HG02840 (cell line): ENCODE results near the gene METTL27.
"Not testable (repeated sequence)": the region's sequence is repeated elsewhere in the genome, so short reads cannot be mapped to it uniquely, and the experiment has no call there.

Experiments
- ATAC-seq: cut with Tn5 transposase; IDR thresholded peaks from one replicate; pipeline ENCODE4 v1.9.1; 2021; ENCODE audit warnings: mild to moderate bottlenecking, moderate library complexity, moderate number of reproducible peaks; ENCODE audit not compliant: unreplicated experiment, low FRiP score

Gene METTL27

DNA sequence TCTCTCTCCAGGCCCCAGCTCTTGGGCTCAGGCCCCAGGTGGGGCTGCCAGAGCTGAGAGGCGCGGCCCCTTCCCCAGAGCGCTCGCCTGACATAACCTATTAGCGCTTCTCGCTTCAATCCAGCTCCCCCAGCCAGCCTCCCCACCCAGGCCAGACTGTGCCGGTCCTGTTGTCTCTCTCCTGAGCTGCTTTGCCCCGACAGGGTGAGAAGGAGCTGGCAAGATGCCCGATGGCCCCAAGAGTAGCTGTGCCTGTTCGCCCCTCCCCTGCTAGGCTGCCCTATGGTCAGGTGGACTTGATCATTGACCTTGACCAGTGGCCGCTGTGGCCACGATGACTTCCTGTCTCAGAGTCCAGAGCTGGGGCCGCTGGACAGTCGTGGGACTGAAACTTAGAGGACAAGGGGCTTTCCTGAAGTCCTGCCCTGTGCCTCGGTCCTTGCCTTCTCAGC lies 27.8 kb upstream of the METTL27 start:
- ATAC-seq: no peak

DNA sequence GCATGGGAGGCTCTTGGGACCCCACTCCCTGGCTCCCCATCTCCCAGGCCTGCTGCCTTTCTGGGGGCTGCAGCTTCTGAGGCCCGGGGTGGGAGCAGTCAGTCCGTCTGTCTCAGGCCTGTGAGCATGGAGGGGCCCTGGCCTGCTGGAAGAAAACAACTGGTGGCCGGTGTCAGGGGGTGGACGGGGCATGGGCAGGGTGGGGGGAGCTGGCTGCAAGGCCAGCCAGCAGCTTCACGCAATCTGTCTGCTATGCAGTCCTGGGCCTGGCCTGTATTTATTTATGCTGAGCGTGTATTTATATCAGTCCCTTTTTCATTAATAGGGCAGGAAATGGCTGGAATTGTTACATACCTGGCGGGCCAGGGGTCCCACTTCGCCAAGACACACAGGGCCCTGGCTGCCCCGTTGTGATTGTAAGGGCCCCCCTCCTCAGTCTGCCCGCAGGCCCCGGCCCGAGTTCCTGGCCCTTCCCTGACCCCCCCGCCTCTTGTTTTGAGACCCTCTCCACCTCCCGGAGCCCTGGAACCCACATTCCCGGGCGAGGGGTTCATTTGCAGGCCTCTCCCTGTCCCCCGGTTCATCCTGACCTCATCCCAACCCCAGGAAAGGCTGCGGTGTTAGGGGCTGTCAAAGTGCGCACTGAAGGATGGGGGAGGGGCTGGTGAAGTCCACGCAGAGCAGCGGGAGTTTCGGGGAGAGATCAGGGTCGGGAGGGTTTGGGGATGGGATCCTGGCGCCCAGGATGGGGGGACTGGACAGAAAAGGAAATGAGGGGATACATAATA lies 26.9 kb upstream of the METTL27 start:
- ATAC-seq: no peak

DNA sequence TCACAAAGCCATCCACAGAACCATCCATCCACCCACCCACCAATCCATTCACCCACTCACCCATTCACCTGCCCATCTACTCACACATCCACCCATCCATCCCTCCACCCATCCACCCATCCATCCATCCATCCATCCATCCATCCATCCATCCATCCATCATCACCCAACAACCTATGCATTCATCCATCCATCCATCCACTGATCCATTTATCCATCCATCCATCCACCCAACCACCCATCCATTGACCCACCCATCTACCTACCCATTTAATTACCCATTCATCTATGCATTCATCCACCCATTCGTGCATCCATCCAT lies 24.1 kb upstream of the METTL27 start:
- no peak for ATAC-seq

DNA sequence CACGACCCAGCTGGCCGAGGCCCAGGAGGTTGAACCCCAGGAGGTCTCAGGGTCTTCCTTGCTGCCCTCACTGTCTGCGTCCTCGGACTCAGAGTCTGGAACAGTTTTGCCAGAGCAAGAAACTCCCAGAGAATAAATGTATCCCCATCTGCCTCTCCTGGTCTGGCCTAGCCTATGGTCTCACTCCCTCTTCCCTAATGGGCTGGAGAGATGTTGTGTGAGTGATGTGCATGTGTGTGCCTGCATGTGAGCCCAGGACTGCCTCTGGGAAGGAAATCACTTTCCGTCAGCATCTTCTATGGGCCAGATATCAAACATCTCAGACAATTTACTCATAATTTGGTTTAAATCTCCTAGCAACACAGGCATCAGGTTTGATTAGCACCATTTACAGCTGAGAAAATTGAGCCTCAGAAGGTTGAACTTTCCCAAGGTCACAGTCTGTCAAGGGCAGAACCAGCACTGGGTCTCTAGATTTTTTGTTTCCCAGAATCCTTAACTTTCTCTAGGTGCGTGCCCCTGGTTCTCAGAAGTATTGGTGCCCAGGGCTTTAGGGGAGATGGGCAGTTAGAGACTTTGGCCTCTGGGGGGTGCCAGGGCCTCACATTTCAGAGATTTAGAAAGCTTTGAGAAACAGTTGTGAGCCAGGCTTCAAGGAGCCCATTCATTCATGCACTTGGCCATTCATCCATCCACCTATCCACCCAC lies 23.6 kb upstream of the METTL27 start:
- ATAC-seq: no peak

DNA sequence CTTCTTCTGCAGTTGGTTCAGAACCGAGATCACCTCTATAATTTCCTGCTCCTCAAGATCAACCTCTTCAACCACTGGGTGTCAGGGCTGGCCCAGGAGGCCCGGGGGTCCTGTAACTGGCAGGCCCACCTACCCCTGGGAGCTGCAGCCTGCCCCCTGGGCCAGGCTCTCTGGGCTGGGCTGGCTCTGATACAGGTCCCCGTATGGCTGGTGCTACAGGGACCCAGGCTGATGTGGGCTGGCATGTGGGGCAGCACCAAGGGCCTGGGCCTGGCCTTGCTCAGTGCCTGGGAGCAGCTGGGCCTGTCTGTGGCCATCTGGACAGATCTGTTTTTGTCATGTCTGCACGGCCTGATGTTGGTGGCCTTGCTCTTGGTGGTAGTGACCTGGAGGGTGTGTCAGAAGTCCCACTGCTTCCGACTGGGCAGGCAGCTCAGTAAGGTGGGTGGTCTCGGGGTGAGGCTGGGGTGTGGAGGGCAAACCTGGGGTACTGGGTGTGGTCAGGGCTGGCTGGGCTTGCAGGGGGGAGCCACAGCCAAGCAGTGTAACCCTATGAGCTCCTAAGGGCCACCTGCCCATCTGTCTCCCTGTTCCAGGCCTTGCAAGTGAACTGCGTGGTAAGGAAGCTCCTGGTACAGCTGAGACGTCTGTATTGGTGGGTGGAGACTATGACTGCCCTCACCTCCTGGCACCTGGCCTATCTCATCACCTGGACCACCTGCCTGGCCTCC lies 22.8 kb upstream of the METTL27 start:
- ATAC-seq: no peak

DNA sequence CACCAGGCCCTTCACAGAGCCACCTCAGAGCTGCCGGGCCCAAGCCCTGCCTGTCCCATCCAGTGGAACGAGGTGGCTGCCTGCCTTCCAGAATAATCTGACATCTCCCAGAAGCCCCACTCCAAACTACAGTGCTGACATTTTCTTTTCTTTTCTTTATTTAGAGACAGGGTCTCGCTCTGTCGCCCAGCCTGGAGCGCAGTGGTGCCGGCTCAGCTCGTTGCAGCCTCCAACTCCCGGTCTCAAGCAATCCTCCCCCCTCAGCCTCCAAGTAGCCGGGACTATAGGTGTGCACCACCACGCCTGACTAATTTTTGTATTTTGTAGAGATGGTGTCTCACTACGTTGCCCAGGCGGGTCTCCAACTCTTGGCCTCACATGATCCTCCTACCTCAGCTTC lies 19.0 kb upstream of the METTL27 start:
- no peak for ATAC-seq

DNA sequence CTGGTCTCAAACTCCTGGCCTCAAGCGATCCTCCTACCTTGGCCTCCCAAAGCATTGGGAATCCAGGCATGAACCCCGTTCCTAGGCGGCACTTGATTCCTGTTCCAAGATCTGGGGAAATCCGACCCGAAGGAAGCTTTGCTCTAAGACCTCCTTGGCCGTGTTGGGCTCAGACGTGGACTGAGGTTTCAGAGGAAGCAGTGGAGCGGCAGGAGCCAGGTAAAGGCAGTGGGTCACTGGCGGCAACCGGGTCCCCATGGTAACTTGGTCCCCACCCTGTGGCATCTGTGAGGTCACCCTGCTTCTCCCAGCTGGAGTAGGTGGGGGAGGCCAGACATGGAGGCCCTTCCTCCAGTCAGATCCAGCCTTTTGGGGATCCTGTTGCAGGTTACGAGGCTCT lies 18.5 kb upstream of the METTL27 start, which contains the start of gene TMEM270:
TMEM270 (plus strand) TSS at position 301 of the 400 bp plus-strand sequence; CDS start at position 337, 36 bp downstream.
- no peak for ATAC-seq

DNA sequence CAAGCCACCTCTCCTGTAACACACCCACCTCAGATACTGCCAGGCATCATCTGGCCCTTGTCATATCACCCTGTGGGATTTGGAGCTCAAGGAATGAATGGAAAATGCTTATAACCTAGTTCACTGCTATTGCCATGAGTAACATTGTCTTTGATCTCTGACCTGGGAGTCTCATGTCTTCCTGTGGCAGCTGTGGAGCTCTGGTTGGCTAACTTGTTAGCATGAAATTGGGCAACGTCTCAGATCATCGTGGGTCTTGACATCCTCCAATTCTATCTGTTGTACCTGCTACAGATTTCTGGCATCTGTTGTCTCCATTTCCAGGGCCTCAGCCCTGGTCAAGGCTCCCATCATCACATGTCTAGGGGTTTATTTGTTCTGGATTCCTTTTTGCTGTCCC lies 16.5 kb upstream of the METTL27 start:
- ATAC-seq: no peak

DNA sequence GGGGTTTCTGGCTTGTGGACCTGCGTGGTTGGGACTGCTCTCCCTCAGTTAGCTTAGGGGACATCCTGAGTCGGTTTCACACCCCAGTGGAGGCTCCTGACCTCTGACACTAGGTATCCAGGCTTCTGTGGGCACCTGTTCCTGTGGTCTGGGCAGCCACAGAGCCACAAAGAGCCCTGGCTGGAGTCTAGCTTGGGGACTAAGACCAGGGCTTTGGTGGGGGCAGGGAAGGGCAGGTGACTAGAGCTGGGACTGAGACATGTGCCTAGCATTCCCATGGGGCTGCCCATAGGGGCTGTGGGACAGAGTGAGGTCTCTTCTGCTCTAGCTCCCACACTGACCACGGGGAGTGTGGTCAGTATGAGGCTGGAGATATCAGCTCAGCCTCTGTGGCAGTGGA lies 14.6 kb upstream of the METTL27 start:
- ATAC-seq: no peak

DNA sequence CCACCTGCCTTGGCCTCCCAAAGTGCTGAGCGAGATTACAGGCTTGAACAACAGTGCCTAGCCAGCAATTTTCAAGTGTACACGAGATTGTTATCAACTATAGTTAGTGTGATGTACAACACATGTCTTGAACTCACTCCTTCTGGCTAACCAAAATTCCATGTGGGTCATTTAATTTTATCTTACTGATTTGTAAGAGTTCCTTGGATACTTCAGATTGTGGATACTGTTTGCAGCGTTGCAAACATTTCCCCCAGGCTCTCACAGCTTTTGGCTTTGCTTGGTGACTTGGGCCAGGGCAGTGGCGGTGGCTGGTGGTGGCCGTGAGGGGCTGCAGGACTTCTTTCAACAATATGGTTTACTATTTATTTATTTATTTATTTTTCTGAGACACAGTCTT lies 10.2 kb upstream of the METTL27 start:
- no peak for ATAC-seq

DNA sequence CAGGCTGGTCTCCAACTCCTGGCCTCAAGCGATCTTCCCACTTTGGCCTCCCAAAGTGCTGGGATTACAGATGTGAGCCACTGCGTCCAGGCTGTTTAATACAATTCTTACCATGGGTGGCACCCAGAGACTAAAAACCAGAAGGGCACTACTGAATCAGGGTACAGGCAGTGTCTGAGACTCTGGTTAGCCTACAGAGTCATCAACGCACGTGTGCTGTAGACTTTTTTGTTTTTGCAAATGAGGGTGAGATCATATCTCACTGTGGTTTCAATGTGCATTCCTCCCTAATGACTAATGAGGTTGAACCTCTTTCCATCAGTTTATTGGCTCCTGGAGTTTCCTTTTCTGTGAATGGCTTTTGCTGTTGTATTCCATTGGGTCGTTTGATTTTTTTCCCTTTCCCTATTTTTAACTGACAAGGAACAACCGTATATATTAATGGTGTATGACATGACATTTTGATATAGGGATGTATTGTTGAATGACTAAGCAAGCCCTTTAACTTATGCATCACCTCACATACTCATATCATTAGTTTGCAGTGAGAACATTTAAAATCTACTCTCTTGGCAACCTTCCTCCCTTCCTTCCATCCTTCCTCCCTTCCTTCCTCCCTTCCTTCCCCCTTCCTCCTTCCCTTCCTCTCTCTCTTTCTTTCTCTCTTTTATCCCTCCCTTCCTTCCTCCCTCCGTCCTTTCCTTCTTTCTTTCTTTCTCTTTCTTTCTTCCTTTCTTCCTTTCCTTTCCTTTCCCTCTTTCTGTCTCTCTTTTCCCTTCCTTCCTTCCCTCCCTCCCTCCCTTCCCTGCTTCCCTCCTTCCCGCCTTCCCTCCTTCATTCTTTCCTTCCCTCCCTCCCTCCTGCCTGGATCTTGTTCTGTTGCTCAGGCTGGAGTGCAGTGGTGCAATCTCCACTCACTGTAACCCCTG lies 9.4 kb upstream of the METTL27 start:
- ATAC-seq: no peak

DNA sequence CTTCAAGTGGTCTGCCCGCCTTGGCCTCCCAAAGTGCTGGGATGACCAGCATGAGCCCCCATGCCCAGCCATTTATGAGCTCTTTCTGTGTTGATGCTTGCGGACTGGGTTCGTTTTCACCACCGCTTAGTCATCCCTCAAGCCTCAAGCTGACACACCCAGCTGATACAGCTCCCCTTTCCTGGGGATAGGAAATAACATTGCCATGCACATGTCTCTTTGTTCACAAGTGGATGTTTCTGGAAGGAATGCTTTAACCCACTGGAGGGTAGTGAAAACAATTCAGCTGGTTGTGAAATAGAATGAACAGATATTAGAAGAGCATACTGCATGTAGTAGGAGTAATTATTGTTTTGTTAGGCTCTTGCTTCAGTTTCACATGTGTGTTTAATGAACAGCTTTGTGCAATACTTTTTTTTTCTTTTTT lies 8.5 kb upstream of the METTL27 start:
- ATAC-seq: no peak

DNA sequence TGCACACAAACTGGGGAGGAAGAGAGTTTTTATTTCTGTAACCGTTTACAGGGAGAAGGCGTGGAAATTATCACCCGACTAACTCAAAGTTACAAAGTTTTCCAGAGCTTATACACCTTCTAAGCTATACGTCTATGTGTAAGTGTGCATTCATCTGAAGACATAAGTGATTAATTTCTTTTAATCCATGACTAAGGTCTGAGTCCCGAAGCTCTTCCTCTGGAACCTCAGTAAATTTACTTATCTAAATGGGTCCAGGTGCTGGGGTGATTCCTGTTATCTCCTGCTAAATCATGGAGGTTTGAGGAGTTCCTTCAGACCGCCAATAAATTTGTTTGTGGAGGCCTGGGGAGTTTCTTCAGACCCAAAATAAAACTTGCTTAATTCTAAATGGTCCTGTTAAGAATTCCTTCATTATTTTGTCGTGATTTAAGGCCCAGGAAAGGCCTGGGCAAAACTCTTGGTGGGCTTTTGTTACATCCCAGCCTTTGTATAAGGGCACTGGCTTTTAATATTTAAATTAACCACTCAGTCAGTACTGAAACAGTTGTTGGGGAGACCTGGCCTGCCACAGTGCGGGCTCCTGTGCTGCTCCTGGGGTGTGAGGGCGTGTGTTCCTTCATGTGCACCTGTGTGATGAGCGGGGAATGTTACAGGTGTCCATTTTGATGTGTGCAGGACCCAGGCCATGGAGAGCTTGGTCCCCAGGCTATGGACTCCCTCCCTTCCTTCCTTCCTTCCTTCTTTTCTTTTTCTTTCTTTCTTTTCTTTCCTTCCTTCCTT lies 5.8 kb upstream of the METTL27 start:
- ATAC-seq: no peak

DNA sequence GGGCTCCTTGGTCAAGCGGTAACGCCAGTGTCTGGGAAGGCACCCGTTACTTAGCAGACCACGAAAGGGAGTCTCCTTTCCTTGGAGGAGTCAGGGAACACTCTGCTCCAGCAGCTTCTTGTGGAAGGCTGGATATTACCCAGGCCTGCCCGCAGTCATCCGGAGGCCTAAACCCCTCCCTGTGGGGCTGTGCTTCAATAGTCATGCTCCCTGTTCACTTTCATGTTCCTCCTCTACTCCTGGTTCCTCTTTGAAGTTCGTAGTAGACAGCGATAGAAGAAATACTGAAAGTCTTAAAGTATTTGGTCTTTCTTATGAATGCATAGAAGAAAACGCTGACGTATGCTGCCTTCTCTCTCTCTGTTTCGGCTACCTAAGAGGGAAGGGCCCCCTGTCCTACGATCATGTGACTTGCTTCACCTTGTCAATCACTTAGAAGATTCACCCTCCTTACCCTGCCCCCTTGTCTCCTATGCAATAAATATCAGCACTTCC lies 3.4 kb upstream of the METTL27 start:
- not testable (repeated sequence) for ATAC-seq

DNA sequence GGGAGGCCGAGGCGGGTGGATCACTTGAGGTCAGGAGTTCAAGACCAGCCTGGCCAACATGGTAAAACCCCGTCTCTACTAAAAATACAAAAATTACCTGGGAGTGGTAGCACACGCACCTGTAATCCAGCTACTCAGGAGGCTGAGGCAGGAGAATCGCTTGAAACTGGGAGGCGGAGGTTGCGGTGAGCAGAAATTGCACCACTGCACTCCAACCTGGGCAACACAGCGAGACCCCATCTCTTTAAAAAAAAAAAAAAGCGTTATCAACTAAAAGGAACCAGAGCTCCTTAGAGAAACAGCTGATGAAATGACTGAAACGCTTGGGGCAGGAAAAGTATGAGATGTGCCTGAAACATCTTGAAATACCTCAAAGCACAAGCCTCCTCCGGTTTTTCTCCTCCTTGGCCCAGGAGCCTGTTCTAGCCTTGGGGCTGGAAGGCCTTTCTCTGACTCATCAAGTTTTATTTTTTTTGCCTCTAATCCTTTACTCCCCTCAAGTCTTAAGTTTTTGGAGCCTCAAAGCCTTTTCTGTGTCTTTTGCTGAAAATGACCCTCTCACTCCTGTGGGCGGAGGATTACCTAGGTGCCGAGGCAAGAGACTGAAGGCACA lies 2.6 kb upstream of the METTL27 start:
- ATAC-seq: no peak

DNA sequence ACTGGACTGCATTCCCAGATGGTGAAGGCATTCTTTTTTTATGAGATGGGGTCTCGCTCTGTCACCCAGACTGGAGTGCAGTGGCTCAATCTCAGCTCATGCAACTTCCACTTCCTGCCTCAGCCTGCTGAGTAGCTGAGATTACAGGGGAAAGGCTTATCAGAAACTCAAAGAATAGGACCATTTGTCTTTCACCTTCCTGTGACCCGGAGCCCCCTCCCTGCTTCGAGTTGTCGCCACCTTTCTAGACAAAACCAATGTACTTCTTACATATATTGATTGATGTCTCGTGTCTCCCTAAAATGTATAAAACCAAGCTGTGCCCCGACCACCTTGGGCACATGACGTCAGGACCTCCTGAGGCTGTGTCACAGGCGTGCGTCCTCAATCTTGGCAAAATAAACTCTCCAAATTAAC lies 1.8 kb upstream of the METTL27 start:
- ATAC-seq: no peak

DNA sequence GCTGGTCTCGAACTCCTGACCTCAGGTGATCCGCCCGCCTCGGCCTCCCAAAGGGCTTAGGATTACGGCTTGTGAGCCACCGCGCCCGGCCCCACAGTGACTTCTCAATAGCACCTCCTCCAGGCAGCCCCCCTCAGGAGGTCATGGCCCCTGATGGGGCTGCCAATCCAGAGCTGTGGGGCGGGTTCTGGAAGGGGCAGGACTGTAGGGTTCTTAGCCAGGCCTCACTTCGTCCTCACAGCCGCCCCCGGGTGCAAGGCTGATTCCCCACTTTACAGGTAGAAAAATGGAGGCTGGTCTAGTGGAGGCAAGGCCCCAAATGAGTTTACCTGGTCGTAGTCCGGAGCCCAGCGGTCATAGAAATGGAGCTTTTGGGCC lies 638 bp downstream of the METTL27 start:
- peak; percentile 6 for ATAC-seq

DNA sequence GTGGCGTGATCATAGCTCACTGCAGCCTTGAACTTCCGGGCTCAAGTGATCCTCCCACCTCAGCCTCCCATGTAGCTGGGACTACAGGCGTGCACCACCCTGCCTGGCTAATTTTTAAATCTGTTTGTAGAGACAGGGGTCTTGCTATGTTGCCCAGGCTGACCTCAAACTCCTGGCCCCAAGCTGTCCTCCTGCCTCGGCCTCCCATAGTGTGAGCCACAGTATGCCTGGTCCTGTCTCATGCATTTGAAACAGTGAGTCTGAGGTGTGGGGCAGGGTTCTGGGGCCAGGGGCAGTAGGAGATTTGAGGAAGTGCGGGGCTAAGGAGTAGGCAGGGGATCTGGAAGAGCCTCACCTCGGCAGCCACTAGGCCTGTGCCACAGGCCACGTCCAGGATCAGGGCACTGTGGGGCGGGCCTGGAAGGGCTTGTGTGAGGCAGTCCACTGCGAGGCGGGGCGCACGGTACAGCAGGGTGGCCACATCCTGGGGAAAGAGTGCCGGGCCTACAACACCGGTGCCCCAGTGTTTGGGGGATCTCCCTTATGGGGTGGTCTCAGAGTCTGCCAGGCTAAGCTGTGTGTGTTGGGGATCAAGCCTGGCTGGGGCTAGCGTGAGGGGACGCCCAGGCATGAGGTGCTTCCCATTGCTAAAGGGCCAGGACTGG lies 1.5 kb downstream of the METTL27 start:
- no peak for ATAC-seq
